Measurements from ENCODE around the gene SIRT6. TPM values are rescaled to one million over a fixed set of nuclear protein-coding genes. Genes with fewer than 3 reads are reported as not detected.

SIRT6 gene
- total RNA-seq, 1 experiment from 2014 or later = 28.1 TPM

GRCh38 chr19:4186087-4186993 is 4.0 kb upstream of the SIRT6 start (continued):
- TF ChIP-seq FOXP1 (CRISPR knock-in tag; IDR thresholded peaks at IDR 0.05; ENCODE audit: borderline replicate concordance) = no peak

GRCh38 chr19:4185413-4186086 is 3.2 kb upstream of the SIRT6 start:
- CTCF ChIA-PET = interaction anchor here (1.3 to 1.7 kb wide), 2 partner anchors 13 to 46 kb away, joined by 8 to 13 read pairs; no protein-coding TSS in a partner anchor
- Mint-ChIP-seq H3K36me3 (no peaks in the 10 kb centered on the region), H3K4me1 (peaks cover 16% of the 10 kb centered on the region), H3K27ac (no peak overlapping the region), H3K27me3 (ENCODE audit: low read depth) (peaks cover 9% of the 10 kb centered on the region), H3K9me3 (no peaks in the 10 kb centered on the region), H3K4me3 (no peak overlapping the region)
- POLR2A ChIA-PET = interaction anchor here (1.5 kb wide), 1 partner anchor 12 kb away, joined by 3 read pairs; no protein-coding TSS in a partner anchor
- TF ChIP-seq HMGA2 (CRISPR knock-in tag; IDR thresholded peaks at IDR 0.05) = no peak
- TF ChIP-seq IRF2 (CRISPR knock-in tag; IDR thresholded peaks at IDR 0.05; ENCODE audit: borderline replicate concordance, low read depth) = no peak
- TF ChIP-seq JAZF1 (CRISPR knock-in tag; IDR thresholded peaks at IDR 0.05) = no peak
- no peak for TF ChIP-seq MAX (CRISPR knock-in tag; IDR thresholded peaks at IDR 0.05)
- TF ChIP-seq ZNF512 (CRISPR knock-in tag; IDR thresholded peaks at IDR 0.05; ENCODE audit: borderline replicate concordance) = no peak
- TF ChIP-seq CDX4 (CRISPR knock-in tag; IDR thresholded peaks at IDR 0.05; ENCODE audit: borderline replicate concordance) = no peak
- TF ChIP-seq ESRRA (CRISPR knock-in tag; IDR thresholded peaks at IDR 0.05; ENCODE audit: borderline replicate concordance) = no peak
- TF ChIP-seq NFYB (CRISPR knock-in tag; conservative IDR thresholded peaks at IDR 0.05; ENCODE audit: low read depth) = no peak
- no peak for TF ChIP-seq IRF1 (CRISPR knock-in tag; IDR thresholded peaks at IDR 0.05)
- no peak for TF ChIP-seq ATF1 (CRISPR knock-in tag; IDR thresholded peaks at IDR 0.05)
- no peak for TF ChIP-seq ETV6 (CRISPR knock-in tag; IDR thresholded peaks at IDR 0.05)
- no peak for TF ChIP-seq TCF7 (CRISPR knock-in tag; IDR thresholded peaks at IDR 0.05; ENCODE audit: low read depth)
- no peak for TF ChIP-seq ZBTB43 (CRISPR knock-in tag; IDR thresholded peaks at IDR 0.05)
- no peak for TF ChIP-seq CREB1 (CRISPR knock-in tag; IDR thresholded peaks at IDR 0.05)
- ATAC-seq = no peak
- no peak for DNase-seq (ENCODE audit: low spot score)

- Mint-ChIP-seq H3K9me3 (no peaks in the 10 kb centered on the region), H3K4me3 (no peak overlapping the region), H3K27me3 (ENCODE audit: low read depth) (peaks cover 9% of the 10 kb centered on the region), H3K4me1 (peaks cover 19% of the 10 kb centered on the region), H3K36me3 (no peaks in the 10 kb centered on the region), H3K27ac (no peak overlapping the region)
- DNase-seq (ENCODE audit: low spot score) (no peak), ATAC-seq (no peak)
- CTCF ChIA-PET = interaction anchor here (1.1 kb wide), 2 partner anchors 15 to 45 kb away, joined by 3 to 8 read pairs; no protein-coding TSS in a partner anchor
- TF ChIP-seq PREB (CRISPR knock-in tag; IDR thresholded peaks at IDR 0.05; ENCODE audit: borderline replicate concordance) = no peak
- no peak for TF ChIP-seq USF2 (CRISPR knock-in tag; IDR thresholded peaks at IDR 0.05)
- no peak for TF ChIP-seq ZNF219 (CRISPR knock-in tag; IDR thresholded peaks at IDR 0.05; ENCODE audit: borderline replicate concordance)
- no peak for TF ChIP-seq JUN (CRISPR knock-in tag; IDR thresholded peaks at IDR 0.05)
- POLR2A ChIA-PET = no interaction called here
Observed at GRCh38 chr19:4184718-4185352, 2.5 kb upstream of the SIRT6 start.

Measured in WTC11 (cell line).